Prostate gland (tissue), 2 donors: ENCODE measurements around the gene TSSK3.

Source experiments
- CTCF ChIP-seq, 4 experiments: fragments of 200-600 bp in 2 of 4; fragments of 450-650 bp in 2 of 4; sonication (generic) in 2 of 4; IDR thresholded peaks; 1 replicate in 3 of 4; 2 replicates in 1 of 4; pipeline ENCODE4 v1.5.1; 2016 to 2019; ENCODE audit warnings: antibody characterized with exemption in 4 of 4, mild to moderate bottlenecking in 2 of 4, moderate library complexity in 2 of 4
- POLR2AphosphoS5 ChIP-seq: sonication (generic); formaldehyde crosslinking; IDR thresholded peaks from one replicate; pipeline ENCODE4 v1.6.1; 2017; ENCODE audit warnings: antibody characterized with exemption

- TF ChIP-seq CTCF (IDR thresholded peaks at IDR 0.05) (no peak), POLR2AphosphoS5 (no peak)
These were observed 35.1 kb upstream of the TSSK3 start for GRCh38 chr1:32327204-32327603.
